ENCODE results near the gene GADD45GIP1. TPM values are rescaled to one million over a fixed set of nuclear protein-coding genes. Genes with fewer than 3 reads are reported as not detected.
"Not testable (repeated sequence)": the region's sequence is repeated elsewhere in the genome, so short reads cannot be mapped to it uniquely, and the experiment has no call there.

GADD45GIP1 gene
- polyA plus RNA-seq, 3 donors, result 36.2 to 54.7 (median 42.6) TPM

DNA sequence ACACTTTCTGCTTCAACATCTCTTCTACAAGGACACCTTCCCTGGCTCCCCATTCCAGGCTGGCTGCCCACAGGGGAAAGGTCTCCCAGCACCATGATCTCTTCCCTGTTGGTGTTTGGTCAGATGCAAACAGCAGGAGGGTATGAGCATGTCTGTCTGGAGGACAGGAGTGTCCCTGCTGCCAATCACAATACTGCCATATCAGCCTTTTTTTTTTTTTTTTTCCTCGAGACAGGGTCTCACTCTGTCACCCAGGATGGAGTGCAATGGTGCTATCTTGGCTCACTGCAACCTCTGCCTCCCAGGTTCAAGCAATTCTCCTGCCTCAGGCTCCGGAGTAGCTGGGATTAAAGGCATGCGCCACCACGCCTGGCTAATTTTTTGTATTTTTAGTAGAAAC is 41.2 kb downstream of the GADD45GIP1 start:
- DNase-seq, result not testable (repeated sequence)

DNA sequence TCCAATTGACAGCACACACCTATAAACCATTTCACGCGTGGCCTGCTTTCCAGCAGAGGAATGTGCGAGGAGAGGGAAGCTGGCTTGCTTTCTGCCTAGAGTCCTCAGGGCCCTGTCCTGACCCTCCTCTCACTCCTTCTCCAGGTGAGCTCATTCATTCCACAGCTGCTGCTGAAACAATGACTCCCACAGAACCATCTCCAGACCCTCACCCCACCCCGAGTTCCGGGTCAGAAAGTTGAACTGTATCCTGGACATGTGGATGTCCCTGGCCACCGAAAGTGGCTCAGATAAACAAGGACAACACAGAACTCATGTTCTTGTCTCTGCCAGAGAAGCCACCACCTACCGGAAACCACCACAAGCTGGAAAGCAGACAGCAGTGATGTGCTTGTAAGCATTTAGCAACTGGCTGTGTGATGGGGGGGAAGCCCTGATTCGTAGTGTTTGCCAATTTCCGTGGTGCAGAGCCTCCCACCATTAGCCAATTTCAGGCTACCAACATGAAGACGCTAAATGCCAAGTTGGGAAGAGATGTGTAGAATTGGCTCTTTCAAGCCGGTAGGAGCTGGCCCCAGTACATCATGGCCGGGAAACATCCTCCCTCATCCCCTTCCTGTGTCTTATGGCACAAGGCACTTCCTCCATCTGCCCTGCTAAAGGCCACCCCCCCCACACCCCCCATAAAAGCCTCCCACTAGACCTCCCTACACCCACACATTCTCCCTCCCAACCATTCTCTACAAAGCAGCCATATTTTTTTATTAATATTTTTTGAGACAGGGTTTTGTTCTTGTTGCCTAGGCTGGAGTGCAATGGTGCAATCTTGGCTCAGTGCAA is 43.0 kb downstream of the GADD45GIP1 start:
- no peak for DNase-seq

DNA sequence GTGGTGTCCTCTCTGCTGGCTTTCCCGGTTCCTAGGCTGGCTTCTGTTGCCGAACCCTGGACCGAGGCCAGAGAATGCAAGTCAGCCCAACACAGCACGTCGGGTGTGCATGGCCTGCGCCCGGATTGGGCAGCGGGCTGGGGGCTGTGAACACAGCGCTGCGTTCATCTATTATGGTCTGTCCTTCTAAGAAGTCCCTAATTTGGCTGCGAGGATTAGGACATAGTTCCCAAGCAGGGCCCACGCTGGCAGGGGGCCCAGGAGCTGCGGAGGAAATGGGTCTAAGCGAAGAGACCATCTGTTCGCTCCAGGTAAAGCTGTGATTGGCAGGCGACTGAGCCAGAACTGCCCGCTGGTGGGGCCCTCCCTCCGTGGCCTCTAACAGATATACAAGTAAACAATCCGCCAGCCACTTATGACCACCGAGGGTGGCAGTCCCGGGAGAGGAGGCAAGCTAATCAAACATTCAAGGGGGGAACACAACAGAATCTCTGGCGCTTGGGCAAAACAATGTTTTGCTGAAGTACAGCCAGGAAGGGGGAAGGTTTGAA is 43.9 kb downstream of the GADD45GIP1 start:
- no peak for DNase-seq

DNA sequence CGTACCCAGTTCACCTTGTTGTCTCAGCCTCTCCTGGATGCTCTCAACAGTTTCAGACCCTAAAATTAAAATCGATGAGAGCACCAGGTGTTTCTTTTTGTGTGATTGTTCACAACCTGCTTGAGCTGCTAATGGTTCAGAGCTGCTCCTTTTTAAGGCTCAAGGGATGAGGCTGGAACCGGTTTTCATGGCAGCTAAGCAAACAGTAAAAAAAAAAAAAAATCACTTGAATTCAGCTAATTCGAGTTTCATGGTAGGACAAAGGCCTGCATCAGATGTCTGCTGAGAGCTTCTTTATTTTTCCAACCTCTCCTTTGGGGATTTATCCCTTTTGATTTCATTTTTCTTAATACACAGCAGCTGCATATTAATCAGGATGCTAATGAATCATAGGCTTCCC is 44.5 kb downstream of the GADD45GIP1 start:
- no peak for DNase-seq

DNA sequence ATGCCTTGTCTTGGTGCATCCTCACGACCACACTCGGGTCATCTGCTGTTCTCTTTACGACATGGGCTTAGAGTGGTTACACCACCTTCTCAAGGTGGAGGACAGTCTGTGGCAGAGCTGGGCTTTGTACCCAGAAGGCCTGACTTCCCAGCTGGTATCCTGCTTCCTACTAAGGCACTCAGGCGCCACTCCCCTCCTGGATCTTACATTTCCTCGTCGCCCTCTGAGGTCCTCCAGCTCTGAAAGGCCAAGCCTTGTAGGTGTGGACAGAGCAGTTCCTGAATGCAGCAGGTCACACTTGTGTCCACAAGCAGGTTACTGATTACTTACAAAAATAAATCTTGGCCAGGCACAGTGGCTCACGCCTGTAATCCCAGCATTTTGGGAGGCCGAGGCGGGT is 49.9 kb downstream of the GADD45GIP1 start:
- DNase-seq, result no peak

Other genes starting within 250 kb of the GADD45GIP1 start
- gene TNPO2, start 233.3 kb downstream of the GADD45GIP1 start, polyA plus RNA-seq (ENCODE audit: insufficient read length in 3 of 3), result 10 to 100 TPM; 73.6 to 96.4 (median 81.7) TPM
- 100 to 1,000 TPM; 172 to 217 (median 201) TPM for gene TRIR, start 222.5 kb downstream of the GADD45GIP1 start, polyA plus RNA-seq (ENCODE audit: insufficient read length in 3 of 3)
- 10 to 100 TPM; 86.8 to 98.0 (median 91.7) TPM for gene GET3, start 219.7 kb downstream of the GADD45GIP1 start, polyA plus RNA-seq (ENCODE audit: insufficient read length in 3 of 3)
- gene BEST2, start 205.4 kb downstream of the GADD45GIP1 start, polyA plus RNA-seq (ENCODE audit: insufficient read length in 3 of 3), result under 1 TPM in 1 of 3 donors, not detected in 2; 0.15 TPM
- 10 to 100 TPM; 48.8 to 89.5 (median 81.1) TPM for gene HOOK2, start 181.7 kb downstream of the GADD45GIP1 start, polyA plus RNA-seq (ENCODE audit: insufficient read length in 3 of 3)
- 10 to 100 TPM; 19.6 to 28.7 (median 20.5) TPM for gene JUNB, start 165.7 kb downstream of the GADD45GIP1 start, polyA plus RNA-seq (ENCODE audit: insufficient read length in 3 of 3)
- gene PRDX2, start 155.4 kb downstream of the GADD45GIP1 start, polyA plus RNA-seq (ENCODE audit: insufficient read length in 3 of 3), result 100 to 1,000 TPM; 303 to 365 (median 345) TPM
- gene THSD8, start 155.2 kb downstream of the GADD45GIP1 start, polyA plus RNA-seq (ENCODE audit: insufficient read length in 3 of 3), result 1 to 10 TPM; 4.4 to 5.8 (median 5.8) TPM
- 10 to 100 TPM; 28.8 to 48.4 (median 46.0) TPM for gene RNASEH2A, start 150.6 kb downstream of the GADD45GIP1 start, polyA plus RNA-seq (ENCODE audit: insufficient read length in 3 of 3)
- gene RTBDN, start 122.6 kb downstream of the GADD45GIP1 start, polyA plus RNA-seq (ENCODE audit: insufficient read length in 3 of 3), result not detected
- 1 to 10 TPM; 1.1 to 1.4 (median 1.3) TPM for gene MAST1, start 118.7 kb downstream of the GADD45GIP1 start, polyA plus RNA-seq (ENCODE audit: insufficient read length in 3 of 3)
- gene DNASE2, start 75.8 kb downstream of the GADD45GIP1 start, polyA plus RNA-seq (ENCODE audit: insufficient read length in 3 of 3), result 10 to 100 TPM in 1 of 3 donors, 1 to 10 TPM in 2; 8.1 to 11.1 (median 9.1) TPM
- gene KLF1, start 70.0 kb downstream of the GADD45GIP1 start, polyA plus RNA-seq (ENCODE audit: insufficient read length in 3 of 3), result under 1 TPM; 0.20 to 0.46 (median 0.45) TPM
- 10 to 100 TPM; 33.9 to 42.9 (median 36.7) TPM for gene GCDH, start 66.1 kb downstream of the GADD45GIP1 start, polyA plus RNA-seq (ENCODE audit: insufficient read length in 3 of 3)
- 1 to 10 TPM; 2.4 to 6.2 (median 5.5) TPM for gene SYCE2, start 37.9 kb downstream of the GADD45GIP1 start, polyA plus RNA-seq (ENCODE audit: insufficient read length in 3 of 3)
- 10 to 100 TPM; 54.6 to 65.4 (median 62.1) TPM for gene FARSA, start 23.5 kb downstream of the GADD45GIP1 start, polyA plus RNA-seq (ENCODE audit: insufficient read length in 3 of 3)
- 1,000 to 10,000 TPM in 1 of 3 donors, 100 to 1,000 TPM in 2; 860 to 1,005 (median 871) TPM for gene CALR, start 18.6 kb downstream of the GADD45GIP1 start, polyA plus RNA-seq (ENCODE audit: insufficient read length in 3 of 3)
- 10 to 100 TPM; 81.0 to 92.7 (median 89.6) TPM for gene RAD23A, start 11.4 kb downstream of the GADD45GIP1 start, polyA plus RNA-seq (ENCODE audit: insufficient read length in 3 of 3)
- gene DAND5, start 12.4 kb upstream of the GADD45GIP1 start, polyA plus RNA-seq (ENCODE audit: insufficient read length in 3 of 3), result under 1 TPM; 0.06 to 0.22 (median 0.19) TPM
- 10 to 100 TPM; 14.8 to 19.2 (median 14.9) TPM for gene NFIX, start 38.3 kb upstream of the GADD45GIP1 start, polyA plus RNA-seq (ENCODE audit: insufficient read length in 3 of 3)
- gene LYL1, start 145.6 kb upstream of the GADD45GIP1 start, polyA plus RNA-seq (ENCODE audit: insufficient read length in 3 of 3), result 1 to 10 TPM; 5.2 to 7.7 (median 5.7) TPM
- gene TRMT1, start 159.5 kb upstream of the GADD45GIP1 start, polyA plus RNA-seq (ENCODE audit: insufficient read length in 3 of 3), result 10 to 100 TPM; 35.0 to 43.9 (median 42.9) TPM
- gene NACC1, start 161.0 kb upstream of the GADD45GIP1 start, polyA plus RNA-seq (ENCODE audit: insufficient read length in 3 of 3), result 10 to 100 TPM; 29.1 to 38.3 (median 38.1) TPM
- 10 to 100 TPM; 63.9 to 72.6 (median 64.1) TPM for gene STX10, start 193.2 kb upstream of the GADD45GIP1 start, polyA plus RNA-seq (ENCODE audit: insufficient read length in 3 of 3)
- gene IER2, start 193.2 kb upstream of the GADD45GIP1 start, polyA plus RNA-seq (ENCODE audit: insufficient read length in 3 of 3), result 10 to 100 TPM; 67.0 to 87.0 (median 73.1) TPM

Measured in renal pelvis (tissue), 4 donors.